SK-N-SH treated with all-trans-retinoic acid at 6 μM for 48 hours (cell line): ENCODE results near the gene SMAD3.

Experiments
- CREB5 ChIP-seq: fragments of 250-450 bp; sonication (Bioruptor Pico); IDR thresholded peaks from 2 replicates; pipeline ENCODE4 v1.5.1; 2020; ENCODE audit warnings: low read depth, mild to moderate bottlenecking, moderate library complexity
- CSDC2 ChIP-seq: fragments of 250-450 bp; sonication (Bioruptor Pico); IDR thresholded peaks from 2 replicates; pipeline ENCODE4 v1.5.0; 2020; ENCODE audit warnings: mild to moderate bottlenecking, moderate library complexity
- CSRNP3 ChIP-seq: fragments of 250-450 bp; sonication (Bioruptor Pico); IDR thresholded peaks from 2 replicates; pipeline ENCODE4 v1.5.1; 2021; ENCODE audit warnings: mild to moderate bottlenecking, moderate library complexity
- PATZ1 ChIP-seq: fragments of 250-450 bp; sonication (Bioruptor Pico); IDR thresholded peaks from 2 replicates; pipeline ENCODE4 v1.8.0; 2020; ENCODE audit warnings: mild to moderate bottlenecking, moderate library complexity, borderline replicate concordance
- PPARA ChIP-seq: fragments of 250-450 bp; sonication (Bioruptor Pico); IDR thresholded peaks from 2 replicates; pipeline ENCODE4 v1.5.0; 2020; ENCODE audit warnings: mild to moderate bottlenecking, borderline replicate concordance
- RARB ChIP-seq: fragments of 250-450 bp; sonication (Bioruptor Pico); IDR thresholded peaks from 2 replicates; pipeline ENCODE4 v1.8.0; 2021; ENCODE audit warnings: mild to moderate bottlenecking, moderate library complexity
- TCF4 ChIP-seq: fragments of 250-450 bp; sonication (Bioruptor Pico); IDR thresholded peaks from 2 replicates; pipeline ENCODE4 v1.8.0; 2021; ENCODE audit warnings: mild to moderate bottlenecking, moderate library complexity, borderline replicate concordance
- TSHZ2 ChIP-seq: fragments of 250-450 bp; sonication (Bioruptor Pico); IDR thresholded peaks from 2 replicates; pipeline ENCODE4 v1.5.0; 2020; ENCODE audit warnings: mild to moderate bottlenecking, moderate library complexity
- ZC3H10 ChIP-seq: fragments of 250-450 bp; sonication (Bioruptor Pico); IDR thresholded peaks from 2 replicates; pipeline ENCODE4 v1.5.1; 2021; ENCODE audit warnings: mild to moderate bottlenecking, moderate library complexity
- ZFP30 ChIP-seq: fragments of 450-650 bp; formaldehyde crosslinking; IDR thresholded peaks from 2 replicates; pipeline ENCODE4 v1.5.0; 2022; ENCODE audit warnings: mild to moderate bottlenecking, moderate library complexity
- ZNF8 ChIP-seq: fragments of 450-650 bp; formaldehyde crosslinking; IDR thresholded peaks from 2 replicates; pipeline ENCODE4 v1.5.0; 2020; ENCODE audit warnings: mild to moderate bottlenecking, moderate library complexity

- no peak for TF ChIP-seq PATZ1 (CRISPR knock-in tag)
- TF ChIP-seq CSDC2 (CRISPR knock-in tag) = no peak
- no peak for TF ChIP-seq CSRNP3 (CRISPR knock-in tag)
- no peak for TF ChIP-seq TSHZ2 (CRISPR knock-in tag)
- TF ChIP-seq ZFP30 (CRISPR knock-in tag) = no peak
- no peak for TF ChIP-seq RARB (CRISPR knock-in tag)
- TF ChIP-seq ZC3H10 (CRISPR knock-in tag) = no peak
- TF ChIP-seq PPARA (CRISPR knock-in tag) = no peak
- TF ChIP-seq TCF4 (CRISPR knock-in tag) = no peak
- TF ChIP-seq CREB5 (CRISPR knock-in tag) = no peak
- TF ChIP-seq ZNF8 (CRISPR knock-in tag) = no peak
Observed at GRCh38 chr15:67050062-67050461, 15.3 kb upstream of the SMAD3 start.
